K562 (cell line): ENCODE results near the gene SORT1. TPM values are rescaled to one million over a fixed set of nuclear protein-coding genes. Genes with fewer than 3 reads are reported as not detected.

Experiments
- BCOR ChIP-seq: fragments of 450-650 bp; IDR thresholded peaks from 2 replicates; pipeline ENCODE4 v1.6.1; 2016
- CCNT2 ChIP-seq: IDR thresholded peaks from 2 replicates; pipeline ENCODE4 v1.6.1; 2011; ENCODE audit warnings: borderline replicate concordance, low read depth, mild to moderate bottlenecking, moderate library complexity, mixed read lengths, low read length; ENCODE audit not compliant: insufficient read length; ENCODE audit errors: extremely low read depth
- DNMT1 ChIP-seq: fragments of 450-650 bp; IDR thresholded peaks from 2 replicates; pipeline ENCODE4 v1.6.1; 2016; ENCODE audit warnings: antibody characterized with exemption, mild to moderate bottlenecking
- ELF1 ChIP-seq: fragments of 200-800 bp; sonication (Bioruptor generic); IDR thresholded peaks from 2 replicates; pipeline ENCODE4 v1.6.1; 2016; ENCODE audit warnings: missing genetic modification characterization, missing compliant biosample characterization
- EP400 ChIP-seq: fragments of 450-650 bp; IDR thresholded peaks from 2 replicates; pipeline ENCODE4 v1.6.1; 2017; ENCODE audit warnings: antibody characterized with exemption, mild to moderate bottlenecking, moderate library complexity
- ESRRA ChIP-seq: fragments of 450-650 bp; IDR thresholded peaks from 2 replicates; pipeline ENCODE4 v1.6.1; 2014; ENCODE audit warnings: low read depth, mild to moderate bottlenecking, moderate library complexity, borderline replicate concordance
- GABPA ChIP-seq: fragments of 200-800 bp; sonication (Bioruptor generic); conservative IDR thresholded peaks from 2 replicates; pipeline ENCODE4 v1.6.1; 2016; ENCODE audit warnings: low read depth, missing genetic modification characterization, missing compliant biosample characterization
- GTF2E2 ChIP-seq: fragments of 200-800 bp; sonication (Bioruptor generic); IDR thresholded peaks from 2 replicates; pipeline ENCODE4 v1.6.1; 2016; ENCODE audit warnings: missing genetic modification characterization, missing compliant biosample characterization
- HIVEP1 ChIP-seq: fragments of 250-450 bp; sonication (Bioruptor Pico); IDR thresholded peaks from 2 replicates; pipeline ENCODE4 v1.4.0; 2020; ENCODE audit warnings: mild to moderate bottlenecking
- L3MBTL2 ChIP-seq: fragments of 450-650 bp; IDR thresholded peaks from 2 replicates; pipeline ENCODE4 v1.6.1; 2016; ENCODE audit warnings: mild to moderate bottlenecking, moderate library complexity
- MEF2A ChIP-seq: IDR thresholded peaks from 2 replicates; pipeline ENCODE4 v1.6.1; 2011; ENCODE audit warnings: low read depth, mild to moderate bottlenecking, low read length, moderate library complexity; ENCODE audit not compliant: control insufficient read depth
- MYC ChIP-seq, 2 experiments: fragments of 250-450 bp in 1 of 2; sonication (Bioruptor Pico) in 1 of 2; IDR thresholded peaks; 2 replicates each; pipeline versions ENCODE4 v1.5.1 to v1.6.1; 2012 to 2021; ENCODE audit warnings: low read depth in 2 of 2, borderline replicate concordance in 1 of 2, improper control_type of control experiment in 1 of 2, low read length in 1 of 2, mild to moderate bottlenecking in 1 of 2, moderate library complexity in 1 of 2
- PHB2 ChIP-seq: fragments of 450-650 bp; IDR thresholded peaks from 2 replicates; pipeline ENCODE4 v1.6.1; 2017; ENCODE audit warnings: low read depth
- SMAD4 ChIP-seq: fragments of 250-450 bp; sonication (Bioruptor Pico); conservative IDR thresholded peaks from 2 replicates; pipeline ENCODE4 v1.8.0; 2021; ENCODE audit warnings: inconsistent platforms, mild to moderate bottlenecking, moderate library complexity
- SMARCA5 ChIP-seq: fragments of 450-650 bp; IDR thresholded peaks from 2 replicates; pipeline ENCODE4 v1.6.1; 2016
- SRF ChIP-seq, 2 experiments: fragments of 250-450, 450-650 bp in 1 of 2; sonication (Bioruptor Pico) in 1 of 2; sonication (generic) in 1 of 2; formaldehyde crosslinking; IDR thresholded peaks; 2 replicates each; pipeline versions ENCODE4 v1.5.0 to v1.5.1; 2020 to 2022; ENCODE audit warnings: mild to moderate bottlenecking in 1 of 2, missing genetic modification reagents in 1 of 2
- TBL1XR1 ChIP-seq, 2 experiments: IDR thresholded peaks; 2 replicates each; pipeline ENCODE4 v1.6.1; 2012; ENCODE audit warnings: improper control_type of control experiment in 2 of 2, low read length in 2 of 2, mild to moderate bottlenecking in 1 of 2
- TOE1 ChIP-seq, 2 experiments: fragments of 450-650 bp in 1 of 2; sonication (generic) in 1 of 2; formaldehyde crosslinking in 1 of 2; IDR thresholded peaks; 2 replicates each; pipeline versions ENCODE4 v1.7.1 to v1.8.0; 2016 to 2022; ENCODE audit warnings: borderline replicate concordance in 2 of 2, mild to moderate bottlenecking in 2 of 2, antibody characterized with exemption in 1 of 2, inconsistent platforms in 1 of 2, low read depth in 1 of 2, missing genetic modification reagents in 1 of 2, moderate library complexity in 1 of 2
- USF1 ChIP-seq: sonication (generic); formaldehyde crosslinking; IDR thresholded peaks from 2 replicates; pipeline ENCODE4 v1.9.0; 2022; ENCODE audit warnings: mild to moderate bottlenecking, missing genetic modification reagents
- ZBTB43 ChIP-seq: sonication (generic); formaldehyde crosslinking; IDR thresholded peaks from 2 replicates; pipeline ENCODE4 v1.8.0; 2023; ENCODE audit warnings: mild to moderate bottlenecking, missing genetic modification reagents
- ZEB2 ChIP-seq: fragments of 450-650 bp; IDR thresholded peaks from 2 replicates; pipeline ENCODE4 v1.6.1; 2016
- ZFP36 ChIP-seq: fragments of 150-350 bp; IDR thresholded peaks from 2 replicates; pipeline ENCODE4 v1.6.1; 2018; ENCODE audit warnings: low read length, low read depth; ENCODE audit not compliant: partially characterized antibody
- ZNF146 ChIP-seq: IDR thresholded peaks from one replicate; pipeline ENCODE4 v1.6.1; 2018; ENCODE audit warnings: missing compliant biosample characterization; ENCODE audit not compliant: unreplicated experiment
- ZNF253 ChIP-seq: fragments of 250-450 bp; sonication (Bioruptor Pico); conservative IDR thresholded peaks from 2 replicates; pipeline ENCODE4 v1.6.1; 2021; ENCODE audit warnings: mild to moderate bottlenecking
- ZNF263 ChIP-seq: sonication (generic); formaldehyde crosslinking; IDR thresholded peaks from 2 replicates; pipeline ENCODE4 v1.8.0; 2022; ENCODE audit warnings: mild to moderate bottlenecking, missing genetic modification reagents, borderline replicate concordance
- ZNF282 ChIP-seq: sonication (generic); formaldehyde crosslinking; IDR thresholded peaks from 2 replicates; pipeline ENCODE4 v1.8.1; 2023; ENCODE audit warnings: missing genetic modification reagents
- ZNF583 ChIP-seq: fragments of 250-450 bp; sonication (Bioruptor Pico); IDR thresholded peaks from 2 replicates; pipeline ENCODE4 v1.4.0; 2020
- polyA plus RNA-seq, 8 experiments: library from polyadenylated mRNA; depleted of rRNA in 4 of 8; stranded (reverse) in 5 of 8; unstranded in 3 of 8; fragments of >200 nt; fragmentation: Nextera tagmentation in 2 of 8; fragmentation: Illumina TruSeq in 1 of 8; extraction: Ambion mirVana in 2 of 8; extraction: Trizol in 1 of 8; gene quantifications; 2 replicates each; pipeline versions ENCODE4 v1.2.1 to v1.2.3, GENCODE V29; 2011 to 2014; ENCODE audit warnings: inconsistent platforms in 1 of 8, missing spikeins in 1 of 8
- total RNA-seq, 7 experiments: library from RNA; depleted of rRNA in 6 of 7; stranded (reverse); fragments of >200 nt in 6 of 7; fragmentation: Illumina TruSeq in 2 of 7; extraction: Trizol in 2 of 7; gene quantifications; 2 replicates each; pipeline versions ENCODE4 v1.2.1 to v1.2.3, GENCODE V29; 2011 to 2021; ENCODE audit warnings: low replicate concordance in 1 of 7
- TF ChIP-seq, protein P1 (sequence below): fragments of 250-450 bp; sonication (Bioruptor Pico); IDR thresholded peaks from 2 replicates; pipeline ENCODE4 v1.4.0; 2020

The SORT1 gene
- total and polyA plus RNA-seq, 9 of the 15 experiments (the other 6 are each of a cell fraction or from before 2014, with no cell fraction given), result 27.4 to 112 (median 65.0) TPM

- no peak for TF ChIP-seq SRF (CRISPR knock-in tag; IDR thresholded peaks at IDR 0.05)
- peak; percentile 93 for TF ChIP-seq TOE1 (IDR thresholded peaks at IDR 0.05; ENCODE audit: borderline replicate concordance)
- no peak for TF ChIP-seq TOE1 (CRISPR knock-in tag; IDR thresholded peaks at IDR 0.05; ENCODE audit: borderline replicate concordance, low read depth)
- no peak for TF ChIP-seq MEF2A
- TF ChIP-seq TBL1XR1 (IDR thresholded peaks at IDR 0.05; ENCODE audit: low read length in 2 of 2), result no peak
- TF ChIP-seq ZNF253 (CRISPR knock-in tag), result no peak
- no peak for TF ChIP-seq GTF2E2
- TF ChIP-seq HIVEP1 (CRISPR knock-in tag), result no peak
- TF ChIP-seq ZBTB43 (CRISPR knock-in tag), result no peak
- TF ChIP-seq SMARCA5, result no peak
- 0 out of 2 replicates have a peak, but pooled peaks have one; percentile 62 for TF ChIP-seq ZNF583 (CRISPR knock-in tag)
- no peak for TF ChIP-seq ZFP36
- no peak for TF ChIP-seq PHB2
- no peak for TF ChIP-seq ELF1 (tag)
- TF ChIP-seq L3MBTL2, result peak; percentile 76
- no peak for TF ChIP-seq ZNF146 (CRISPR knock-in tag)
- no peak for TF ChIP-seq DNMT1
- TF ChIP-seq SMAD4 (CRISPR knock-in tag), result peak; percentile 71
- TF ChIP-seq USF1 (CRISPR knock-in tag), result peak; percentile 68
- no peak for TF ChIP-seq BCOR
- TF ChIP-seq, protein P1, sequence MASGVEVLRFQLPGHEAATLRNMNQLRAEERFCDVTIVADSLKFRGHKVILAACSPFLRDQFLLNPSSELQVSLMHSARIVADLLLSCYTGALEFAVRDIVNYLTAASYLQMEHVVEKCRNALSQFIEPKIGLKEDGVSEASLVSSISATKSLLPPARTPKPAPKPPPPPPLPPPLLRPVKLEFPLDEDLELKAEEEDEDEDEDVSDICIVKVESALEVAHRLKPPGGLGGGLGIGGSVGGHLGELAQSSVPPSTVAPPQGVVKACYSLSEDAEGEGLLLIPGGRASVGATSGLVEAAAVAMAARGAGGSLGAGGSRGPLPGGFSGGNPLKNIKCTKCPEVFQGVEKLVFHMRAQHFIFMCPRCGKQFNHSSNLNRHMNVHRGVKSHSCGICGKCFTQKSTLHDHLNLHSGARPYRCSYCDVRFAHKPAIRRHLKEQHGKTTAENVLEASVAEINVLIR (CRISPR knock-in tag), result peak; percentile 30; the same call in 1 of the 2 replicates
- no peak for TF ChIP-seq ESRRA
- TF ChIP-seq ZNF263 (CRISPR knock-in tag), result no peak
- TF ChIP-seq ZEB2, result 0 out of 2 replicates have a peak, but pooled peaks have one; percentile 9
- TF ChIP-seq ZNF282, result no peak
- no peak for TF ChIP-seq MYC (IDR thresholded peaks at IDR 0.05; ENCODE audit: low read depth, low read length)
- TF ChIP-seq MYC (CRISPR knock-in tag; IDR thresholded peaks at IDR 0.05; ENCODE audit: borderline replicate concordance, low read depth), result no peak; the same call in 1 of the 2 replicates
- TF ChIP-seq GABPA, result no peak
- TF ChIP-seq CCNT2, result no peak
- TF ChIP-seq EP400, result peak; percentile 64
Measured at GRCh38 chr1:109290998-109291397, 106.7 kb downstream of the SORT1 start (continued).
